Epithelial cell of proximal tubule (primary cell): Measurements from ENCODE around the gene KIRREL3. TPM values are rescaled to one million over a fixed set of nuclear protein-coding genes. Genes with fewer than 3 reads are reported as not detected.

Source experiments
- DNase-seq: peaks from one replicate; pipeline ENCODE4 v3.0.0-alpha.2; 2011; ENCODE audit warnings: low read depth
- H3K4me3 ChIP-seq: 2 replicates; pipeline ENCODE4 v1.5.1; 2011; ENCODE audit warnings: low read depth, mild to moderate bottlenecking, low read length
- total RNA-seq: library from RNA; depleted of rRNA; stranded (reverse); fragments of >200 nt; gene quantifications from 2 replicates; pipeline ENCODE4 v1.2.3, GENCODE V29; 2015
- TF ChIP-seq, protein P1 (sequence below): conservative IDR thresholded peaks from 2 replicates; pipeline ENCODE4 v1.5.1; 2012; ENCODE audit warnings: low read depth, mild to moderate bottlenecking, low read length

KIRREL3 gene
- total RNA-seq, 1 donor from 2014 or later, result 5.1 TPM

DNA sequence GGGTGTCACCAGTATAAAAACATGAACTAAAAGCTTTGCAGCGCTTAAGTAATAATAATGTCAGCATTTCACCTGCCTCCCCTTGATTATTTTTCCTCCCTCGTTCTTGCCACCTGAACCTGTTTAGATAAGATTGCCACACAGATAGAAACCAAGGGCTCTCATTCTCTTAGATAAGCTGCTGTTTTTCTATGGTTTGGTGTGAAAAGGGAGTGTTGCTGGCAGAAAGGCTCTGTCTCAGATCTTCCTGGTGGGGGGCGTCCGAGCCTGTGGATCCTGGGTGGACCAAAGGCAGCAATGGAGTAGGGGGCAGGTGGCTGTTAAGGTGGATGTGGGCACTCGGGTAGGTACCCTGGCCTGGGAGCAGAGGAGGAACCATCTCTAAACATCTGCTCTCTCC, 497.6 kb downstream of the KIRREL3 start:
- DNase-seq, result no peak
- TF ChIP-seq, protein P1, sequence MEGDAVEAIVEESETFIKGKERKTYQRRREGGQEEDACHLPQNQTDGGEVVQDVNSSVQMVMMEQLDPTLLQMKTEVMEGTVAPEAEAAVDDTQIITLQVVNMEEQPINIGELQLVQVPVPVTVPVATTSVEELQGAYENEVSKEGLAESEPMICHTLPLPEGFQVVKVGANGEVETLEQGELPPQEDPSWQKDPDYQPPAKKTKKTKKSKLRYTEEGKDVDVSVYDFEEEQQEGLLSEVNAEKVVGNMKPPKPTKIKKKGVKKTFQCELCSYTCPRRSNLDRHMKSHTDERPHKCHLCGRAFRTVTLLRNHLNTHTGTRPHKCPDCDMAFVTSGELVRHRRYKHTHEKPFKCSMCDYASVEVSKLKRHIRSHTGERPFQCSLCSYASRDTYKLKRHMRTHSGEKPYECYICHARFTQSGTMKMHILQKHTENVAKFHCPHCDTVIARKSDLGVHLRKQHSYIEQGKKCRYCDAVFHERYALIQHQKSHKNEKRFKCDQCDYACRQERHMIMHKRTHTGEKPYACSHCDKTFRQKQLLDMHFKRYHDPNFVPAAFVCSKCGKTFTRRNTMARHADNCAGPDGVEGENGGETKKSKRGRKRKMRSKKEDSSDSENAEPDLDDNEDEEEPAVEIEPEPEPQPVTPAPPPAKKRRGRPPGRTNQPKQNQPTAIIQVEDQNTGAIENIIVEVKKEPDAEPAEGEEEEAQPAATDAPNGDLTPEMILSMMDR, result no peak
- no peak overlapping the region for H3K4me3 ChIP-seq

DNA sequence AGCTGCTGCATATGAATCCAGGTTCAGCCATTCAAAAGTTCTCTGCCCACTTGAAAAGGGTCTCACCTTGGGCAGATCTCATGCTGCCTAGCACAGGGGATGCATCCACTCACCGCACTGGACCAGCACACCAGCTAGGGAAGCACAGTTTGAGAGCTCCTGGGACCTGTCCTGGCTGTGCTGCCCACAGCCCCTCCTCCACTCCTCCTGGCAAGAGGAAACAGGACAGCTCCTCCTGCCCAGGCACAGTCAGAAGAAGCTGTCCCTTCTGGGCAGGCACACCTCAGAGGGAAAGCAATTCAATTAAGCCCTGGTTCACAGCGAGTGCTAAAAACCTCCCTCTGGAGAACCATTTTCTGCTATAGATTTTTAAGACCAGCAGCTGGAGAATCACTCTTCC, 498.4 kb downstream of the KIRREL3 start:
- TF ChIP-seq, protein P1, result no peak
- DNase-seq, result no peak
- no peak overlapping the region for H3K4me3 ChIP-seq

DNA sequence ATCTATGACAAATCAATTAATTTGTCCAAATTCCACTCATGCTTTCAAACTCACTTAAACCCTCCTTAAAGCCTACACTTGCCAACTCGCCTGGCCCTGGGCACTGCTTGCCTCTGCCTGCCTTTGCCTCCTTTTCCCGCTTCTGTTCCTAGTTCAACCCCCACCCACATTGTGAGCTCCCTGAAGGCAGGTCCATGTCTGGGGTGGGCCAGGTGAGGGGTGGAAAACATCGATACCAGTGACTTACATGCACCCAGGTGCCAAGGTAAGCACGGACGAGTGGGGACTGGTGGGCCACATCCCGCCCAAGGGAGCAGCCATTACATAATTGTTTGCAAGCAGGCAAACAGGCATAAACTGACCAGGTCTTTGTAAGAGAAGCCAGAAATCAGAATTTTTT, 498.9 kb downstream of the KIRREL3 start:
- TF ChIP-seq, protein P1, result no peak
- no peak overlapping the region for H3K4me3 ChIP-seq
- no peak for DNase-seq

DNA sequence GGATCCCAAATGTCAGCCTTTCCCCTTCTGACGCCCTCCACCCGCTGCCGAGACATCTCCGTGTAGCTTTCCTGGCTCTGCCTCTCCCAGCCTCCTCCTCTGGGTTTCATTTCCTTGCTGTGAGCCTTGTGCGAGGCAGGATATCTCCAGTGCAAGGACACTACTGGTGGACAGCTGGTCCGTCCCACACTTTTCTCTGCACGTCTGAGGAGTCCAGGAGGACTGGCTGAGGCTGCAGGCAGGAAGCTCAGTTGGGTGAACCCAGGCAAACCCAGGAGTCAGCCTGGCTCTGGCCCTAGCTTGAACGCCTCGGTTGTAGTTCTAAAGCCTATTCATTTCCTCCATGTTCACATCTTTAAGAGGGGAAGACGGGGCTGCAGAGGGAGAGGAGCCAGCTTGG, 499.6 kb downstream of the KIRREL3 start:
- no peak overlapping the region for H3K4me3 ChIP-seq
- DNase-seq, result no peak
- TF ChIP-seq, protein P1, result no peak

DNA sequence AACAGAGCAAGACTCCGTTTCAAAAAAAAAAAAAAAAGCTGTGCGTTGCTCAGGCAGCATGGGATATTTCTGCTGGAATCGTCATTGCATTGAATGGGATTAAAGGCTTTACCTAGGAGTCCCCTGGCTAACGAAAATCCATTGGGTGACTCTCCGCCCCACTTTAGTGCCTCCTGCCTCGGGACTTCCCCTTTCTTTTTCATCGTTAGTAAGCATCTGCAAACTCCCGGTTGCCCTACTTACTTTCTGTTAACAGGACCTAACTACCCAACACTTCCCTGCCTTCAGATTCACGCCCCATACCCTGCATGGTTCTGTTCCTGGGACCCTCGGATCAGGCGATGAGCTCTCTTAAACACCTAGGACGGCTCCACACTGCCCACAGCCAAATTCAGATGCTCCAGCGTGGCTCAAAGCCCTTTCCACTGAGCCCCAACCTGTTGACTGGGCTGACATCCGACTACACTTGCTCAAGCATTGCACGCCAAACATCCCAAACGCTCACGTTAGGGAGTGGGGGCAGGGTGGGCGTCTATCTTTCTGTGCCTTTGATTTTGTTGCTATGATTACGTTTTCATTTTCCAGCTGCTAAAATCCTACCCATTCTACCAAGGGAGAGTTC, 501.3 kb downstream of the KIRREL3 start:
- no peak overlapping the region for H3K4me3 ChIP-seq
- no peak for DNase-seq
- TF ChIP-seq, protein P1, result no peak

DNA sequence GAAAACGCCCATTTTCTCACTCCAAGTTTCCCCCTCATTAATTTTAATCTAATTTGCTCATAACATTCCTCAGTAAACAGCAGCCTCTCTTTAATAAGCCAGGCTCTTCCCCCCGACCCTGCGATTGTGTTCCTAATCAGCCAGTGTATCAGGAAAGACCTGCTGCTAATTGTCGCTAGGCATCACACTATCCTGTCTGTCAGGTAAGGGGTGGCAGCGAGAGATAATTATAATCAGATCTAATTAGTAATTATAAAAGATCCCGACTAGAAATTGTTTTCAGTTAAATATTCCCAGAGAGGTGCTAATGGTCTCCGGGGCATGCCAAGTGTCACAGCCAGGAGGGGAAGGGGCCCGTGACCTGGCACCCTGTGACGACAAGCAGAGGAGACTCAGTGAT, 502.3 kb downstream of the KIRREL3 start:
- H3K4me3 ChIP-seq, result no peak overlapping the region
- TF ChIP-seq, protein P1, result no peak
- DNase-seq, result no peak

DNA sequence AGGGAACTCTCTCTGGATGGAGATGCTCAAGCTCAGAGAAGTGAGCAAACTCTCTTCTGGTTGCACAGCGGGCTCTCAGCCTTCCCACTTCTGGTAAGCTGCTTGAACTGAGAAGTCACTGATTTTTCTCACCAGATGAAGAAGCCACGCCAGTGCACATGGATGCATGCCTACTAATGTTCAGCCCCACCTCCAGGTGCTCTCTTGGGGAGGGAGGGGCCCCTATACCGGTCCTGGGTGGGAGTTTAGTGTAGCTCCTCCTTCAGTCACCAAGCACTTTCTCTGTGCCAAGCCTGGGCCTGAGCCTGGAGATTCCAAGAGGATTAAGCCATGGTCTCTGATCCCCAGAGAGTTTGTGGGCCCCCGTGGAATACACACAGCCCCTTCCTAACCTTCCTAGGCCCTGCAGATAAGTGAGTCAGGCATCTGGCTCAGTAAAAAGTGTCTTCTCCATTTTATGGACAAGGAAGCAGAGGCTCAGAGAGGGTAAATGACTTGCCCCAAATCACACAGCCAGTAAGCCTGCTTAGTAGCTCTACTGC, 502.9 kb downstream of the KIRREL3 start:
- DNase-seq, result no peak

More for the DNA sequence above, 502.9 kb downstream of the KIRREL3 start:
- no peak overlapping the region for H3K4me3 ChIP-seq
- TF ChIP-seq, protein P1, result no peak
